GM23338 (cell line): ENCODE data around the gene RPS28. TPM values are rescaled to one million over a fixed set of nuclear protein-coding genes. Genes with fewer than 3 reads are reported as not detected.

Experiments
- ATAC-seq: fragments of 200-7000 bp; cut with Tn5 transposase; 3 replicates; pipeline ENCODE4 v1.9.1; 2020
- DNase-seq: peaks from one replicate; pipeline ENCODE4 v3.0.0-alpha.2; 2015; ENCODE audit warnings: low spot score
- H2AFZ ChIP-seq: fragments of 200-600 bp; sonication (generic); 2 replicates; pipeline ENCODE4 v1.8.0; 2016; ENCODE audit warnings: antibody characterized with exemption, mild to moderate bottlenecking, moderate library complexity
- H3F3A ChIP-seq: fragments of 200-600 bp; sonication (generic); replicated peaks from 2 replicates; pipeline ENCODE4 v1.8.0; 2017; ENCODE audit warnings: antibody characterized with exemption, mixed run types, low read depth
- H3K27ac ChIP-seq: fragments of 200-600 bp; sonication (generic); 2 replicates; pipeline ENCODE4 v1.6.1; 2016; ENCODE audit warnings: low read depth
- H3K27me3 ChIP-seq: fragments of 200-600 bp; sonication (generic); 2 replicates; pipeline ENCODE4 v1.8.0; 2016; ENCODE audit warnings: mild to moderate bottlenecking, mixed run types, moderate library complexity; ENCODE audit not compliant: insufficient read depth
- H3K36me3 ChIP-seq: fragments of 200-600 bp; sonication (generic); 2 replicates; pipeline ENCODE4 v1.8.0; 2016; ENCODE audit warnings: mild to moderate bottlenecking; ENCODE audit not compliant: insufficient read depth
- H3K4me1 ChIP-seq: fragments of 200-600 bp; sonication (generic); 2 replicates; pipeline ENCODE4 v1.8.0; 2016; ENCODE audit warnings: mild to moderate bottlenecking, moderate library complexity; ENCODE audit not compliant: insufficient read depth
- H3K4me2 ChIP-seq: fragments of 200-600 bp; sonication (generic); 2 replicates; pipeline ENCODE4 v1.7.1; 2017; ENCODE audit warnings: mixed run types
- H3K4me3 ChIP-seq: fragments of 200-600 bp; sonication (generic); 2 replicates; pipeline ENCODE4 v1.6.1; 2016; ENCODE audit warnings: mixed run types
- H3K79me2 ChIP-seq: fragments of 200-600 bp; sonication (generic); replicated peaks from 2 replicates; pipeline ENCODE4 v1.8.0; 2017; ENCODE audit warnings: mild to moderate bottlenecking; ENCODE audit not compliant: insufficient read depth
- H3K9me2 ChIP-seq: fragments of 200-600 bp; sonication (generic); 2 replicates; pipeline ENCODE4 v1.8.0; 2017; ENCODE audit not compliant: insufficient read depth
- H4K20me1 ChIP-seq: fragments of 200-600 bp; sonication (generic); replicated peaks from 2 replicates; pipeline ENCODE4 v1.8.0; 2017; ENCODE audit warnings: mild to moderate bottlenecking; ENCODE audit not compliant: insufficient read depth
- H3K27ac Mint-ChIP-seq: 2 replicates; pipeline ENCODE4 v1.8.0; 2020; ENCODE audit warnings: inconsistent platforms, mild to moderate bottlenecking, moderate library complexity, mixed read lengths
- H3K27me3 Mint-ChIP-seq: 3 replicates; pipeline ENCODE4 v1.8.0; 2022; ENCODE audit warnings: low read depth, mild to moderate bottlenecking, moderate library complexity, mixed read lengths, inconsistent platforms; ENCODE audit not compliant: insufficient read depth, poor library complexity
- H3K36me3 Mint-ChIP-seq: 3 replicates; pipeline ENCODE4 v1.8.0; 2021; ENCODE audit warnings: low read depth, mild to moderate bottlenecking, inconsistent platforms, moderate library complexity, mixed read lengths
- H3K4me1 Mint-ChIP-seq: 3 replicates; pipeline ENCODE4 v1.8.0; 2020; ENCODE audit warnings: mild to moderate bottlenecking, inconsistent platforms, mixed read lengths
- H3K4me3 Mint-ChIP-seq: 3 replicates; pipeline ENCODE4 v1.8.0; 2021; ENCODE audit warnings: moderate library complexity, mild to moderate bottlenecking, inconsistent platforms, mixed read lengths
- H3K9me3 Mint-ChIP-seq: 3 replicates; pipeline ENCODE4 v1.8.0; 2020; ENCODE audit warnings: moderate library complexity, mild to moderate bottlenecking, inconsistent platforms, mixed read lengths
- CREB1 ChIP-seq: fragments of 250-450 bp; sonication (Bioruptor Pico); IDR thresholded peaks from 2 replicates; pipeline ENCODE4 v1.5.0; 2020; ENCODE audit warnings: low read depth, mild to moderate bottlenecking, moderate library complexity
- EZH2 ChIP-seq: fragments of 200-600 bp; sonication (generic); IDR thresholded peaks from one replicate; pipeline ENCODE4 v1.8.0; 2017; ENCODE audit warnings: antibody characterized with exemption, mild to moderate bottlenecking, low read depth; ENCODE audit not compliant: unreplicated experiment
- NANOG ChIP-seq: IDR thresholded peaks from 2 replicates; pipeline ENCODE4 v1.6.1; 2016; ENCODE audit warnings: antibody characterized with exemption, borderline replicate concordance
- ZNF331 ChIP-seq: fragments of 250-450 bp; sonication (Bioruptor Pico); IDR thresholded peaks from 2 replicates; pipeline ENCODE4 v1.5.0; 2020; ENCODE audit warnings: low read depth, mild to moderate bottlenecking, moderate library complexity
- polyA plus RNA-seq: library from polyadenylated mRNA; unstranded; fragments of >200 nt; fragmentation: Nextera tagmentation; extraction: Ambion mirVana; gene quantifications from 2 replicates; pipeline ENCODE4 v1.2.1, GENCODE V29; 2016
- total RNA-seq: library from RNA; depleted of rRNA; stranded (reverse); fragments of >200 nt; shearing (Covaris generic); gene quantifications from 2 replicates; pipeline ENCODE4 v1.2.3, GENCODE V29; 2014; rRNA removed

RPS28 gene
- total and polyA plus RNA-seq, 2 experiments from 2014 or later: 174 to 1,790 TPM

DNA sequence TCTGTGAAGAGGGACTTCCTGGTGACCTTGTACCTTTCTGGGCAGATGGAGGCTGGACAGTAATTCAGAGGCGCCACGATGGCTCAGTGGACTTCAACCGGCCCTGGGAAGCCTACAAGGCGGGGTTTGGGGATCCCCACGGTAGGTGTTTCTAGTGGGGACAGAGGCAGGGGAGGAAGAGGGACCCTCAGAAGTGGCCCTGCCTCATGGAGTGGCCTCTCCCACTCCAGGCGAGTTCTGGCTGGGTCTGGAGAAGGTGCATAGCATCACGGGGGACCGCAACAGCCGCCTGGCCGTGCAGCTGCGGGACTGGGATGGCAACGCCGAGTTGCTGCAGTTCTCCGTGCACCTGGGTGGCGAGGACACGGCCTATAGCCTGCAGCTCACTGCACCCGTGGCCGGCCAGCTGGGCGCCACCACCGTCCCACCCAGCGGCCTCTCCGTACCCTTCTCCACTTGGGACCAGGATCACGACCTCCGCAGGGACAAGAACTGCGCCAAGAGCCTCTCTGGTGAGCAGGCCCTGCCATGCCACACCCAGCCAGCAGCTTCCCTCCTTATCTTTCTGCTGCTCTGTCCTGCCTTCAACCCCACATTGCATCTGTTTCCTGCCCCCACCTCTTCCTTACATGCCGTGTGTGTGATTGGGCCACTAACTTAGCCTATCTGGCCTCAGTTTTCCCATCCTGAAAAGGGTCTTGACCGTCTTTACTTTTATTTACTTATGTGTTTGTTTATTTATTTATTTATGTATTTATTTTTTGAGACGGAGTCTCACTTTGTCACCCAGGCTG is 49.9 kb downstream of the RPS28 start:
- no peaks in the 10 kb centered on the region for H3K9me2 ChIP-seq
- no peak for TF ChIP-seq ZNF331 (CRISPR knock-in tag)
- no peak for TF ChIP-seq CREB1
- no peak for TF ChIP-seq EZH2
- no peak for TF ChIP-seq NANOG
- no peaks in the 10 kb centered on the region for H3K36me3 ChIP-seq
- peaks cover 18% of the 10 kb centered on the region for H3K27me3 Mint-ChIP-seq
- no peak overlapping the region for H2AFZ ChIP-seq
- no peak overlapping the region for H3K4me3 ChIP-seq
- H3K4me3 Mint-ChIP-seq: no peak overlapping the region
- H3K4me1 Mint-ChIP-seq: peaks cover 14% of the 10 kb centered on the region
- no peak overlapping the region for H3K27ac Mint-ChIP-seq
- peaks cover 8% of the 10 kb centered on the region; the same call in 2 of the 3 replicates for H3K36me3 Mint-ChIP-seq
- peaks cover 7% of the 10 kb centered on the region for H3K27me3 ChIP-seq
- ATAC-seq (no peak), DNase-seq (no peak)
- no peak overlapping the region for H3K27ac ChIP-seq
- no peaks in the 10 kb centered on the region for H4K20me1 ChIP-seq
- H3K79me2 ChIP-seq: no peaks in the 10 kb centered on the region
- peaks cover 2% of the 10 kb centered on the region; the same call in 1 of the 3 replicates for H3K9me3 Mint-ChIP-seq
- no peak overlapping the region for H3K4me2 ChIP-seq
- 0 out of 2 replicates have a peak, but pooled peaks cover 2% of the 10 kb centered on the region for H3F3A ChIP-seq
- no peaks in the 10 kb centered on the region; the same call in 1 of the 2 replicates for H3K4me1 ChIP-seq

Other genes starting within 250 kb of the RPS28 start
- gene FBN3, start 171.9 kb upstream of the RPS28 start, total RNA-seq: 34.7 and 54.5 TPM in 2 replicates
- gene FBN3, start 171.9 kb upstream of the RPS28 start, polyA plus RNA-seq: 7.7 and 8.5 TPM in 2 replicates
- 96.2 and 109 TPM in 2 replicates for gene CERS4, start 112.1 kb upstream of the RPS28 start, total RNA-seq
- gene CERS4, start 112.1 kb upstream of the RPS28 start, polyA plus RNA-seq: 68.5 and 74.5 TPM in 2 replicates
- 84.9 and 124 TPM in 2 replicates for gene CD320, start 13.1 kb upstream of the RPS28 start, total RNA-seq
- gene CD320, start 13.1 kb upstream of the RPS28 start, polyA plus RNA-seq: 87.0 and 90.0 TPM in 2 replicates
- 35.1 and 38.3 TPM in 2 replicates for gene NDUFA7, start 121 bp upstream of the RPS28 start, total RNA-seq
- gene NDUFA7, start 121 bp upstream of the RPS28 start, polyA plus RNA-seq: 344 and 364 TPM in 2 replicates
- 8.7 and 9.3 TPM in 2 replicates for gene KANK3, start 21.8 kb downstream of the RPS28 start, total RNA-seq
- 2.0 and 2.2 TPM in 2 replicates for gene KANK3, start 21.8 kb downstream of the RPS28 start, polyA plus RNA-seq
- 1.4 and 2.2 TPM in 2 replicates for gene ANGPTL4, start 42.7 kb downstream of the RPS28 start, total RNA-seq
- 1.9 and 2.1 TPM in 2 replicates for gene ANGPTL4, start 42.7 kb downstream of the RPS28 start, polyA plus RNA-seq
- 70.0 and 79.6 TPM in 2 replicates for gene RAB11B, start 68.9 kb downstream of the RPS28 start, total RNA-seq
- 64.8 and 66.0 TPM in 2 replicates for gene RAB11B, start 68.9 kb downstream of the RPS28 start, polyA plus RNA-seq
- 50.1 and 58.7 TPM in 2 replicates for gene MARCHF2, start 91.8 kb downstream of the RPS28 start, total RNA-seq
- 18.9 and 20.7 TPM in 2 replicates for gene MARCHF2, start 91.8 kb downstream of the RPS28 start, polyA plus RNA-seq
- 359 and 389 TPM in 2 replicates for gene HNRNPM, start 123.5 kb downstream of the RPS28 start, total RNA-seq
- gene HNRNPM, start 123.5 kb downstream of the RPS28 start, polyA plus RNA-seq: 276 and 291 TPM in 2 replicates
- 0.07 and 0.31 TPM in 2 replicates for gene PRAM1, start 181.1 kb downstream of the RPS28 start, total RNA-seq
- 0.54 TPM in 1 of 2 replicates, not detected in the other for gene PRAM1, start 181.1 kb downstream of the RPS28 start, polyA plus RNA-seq
- gene ZNF414, start 192.7 kb downstream of the RPS28 start, total RNA-seq: 29.2 and 45.0 TPM in 2 replicates
- gene ZNF414, start 192.7 kb downstream of the RPS28 start, polyA plus RNA-seq: 27.4 and 31.6 TPM in 2 replicates